Transverse colon (tissue), 3 donors: ENCODE results near the gene LHFPL3.

ENCODE experiments used
- POLR2A ChIP-seq: fragments of 450-650 bp; IDR thresholded peaks from one replicate; pipeline ENCODE4 v1.6.1; 2016; ENCODE audit warnings: antibody characterized with exemption, mild to moderate bottlenecking, moderate library complexity
- TF ChIP-seq, protein P1 (sequence below), 5 experiments: fragments of 200-600 bp in 3 of 5; fragments of 450-650 bp in 2 of 5; sonication (generic) in 3 of 5; IDR thresholded peaks; 1 replicate in 2 of 5; 2 replicates in 3 of 5; pipeline ENCODE4 v1.5.1; 2016 to 2017; ENCODE audit warnings: antibody characterized with exemption in 5 of 5, inconsistent platforms in 3 of 5, mild to moderate bottlenecking in 2 of 5, moderate library complexity in 1 of 5

DNA sequence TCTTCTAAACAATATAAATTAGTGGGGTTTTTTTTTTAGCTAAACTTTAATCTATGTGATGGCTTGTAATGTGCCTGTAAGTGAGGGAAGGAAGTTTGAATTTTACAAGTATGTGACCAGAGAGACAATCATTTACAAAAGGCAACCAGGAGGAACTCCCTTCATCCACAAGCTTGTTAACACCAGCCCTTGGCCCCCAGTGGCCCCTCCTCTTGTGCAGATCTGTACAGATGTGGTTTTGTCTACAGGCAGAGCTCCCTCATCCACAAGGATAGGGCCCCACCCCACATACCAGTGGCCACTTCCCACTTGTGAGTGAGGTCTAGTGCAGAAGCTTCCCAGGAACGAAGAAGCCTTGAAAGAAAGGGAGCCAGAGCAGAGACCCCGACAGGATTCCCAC is 451.5 kb downstream of the LHFPL3 start:
- TF ChIP-seq, protein P1, sequence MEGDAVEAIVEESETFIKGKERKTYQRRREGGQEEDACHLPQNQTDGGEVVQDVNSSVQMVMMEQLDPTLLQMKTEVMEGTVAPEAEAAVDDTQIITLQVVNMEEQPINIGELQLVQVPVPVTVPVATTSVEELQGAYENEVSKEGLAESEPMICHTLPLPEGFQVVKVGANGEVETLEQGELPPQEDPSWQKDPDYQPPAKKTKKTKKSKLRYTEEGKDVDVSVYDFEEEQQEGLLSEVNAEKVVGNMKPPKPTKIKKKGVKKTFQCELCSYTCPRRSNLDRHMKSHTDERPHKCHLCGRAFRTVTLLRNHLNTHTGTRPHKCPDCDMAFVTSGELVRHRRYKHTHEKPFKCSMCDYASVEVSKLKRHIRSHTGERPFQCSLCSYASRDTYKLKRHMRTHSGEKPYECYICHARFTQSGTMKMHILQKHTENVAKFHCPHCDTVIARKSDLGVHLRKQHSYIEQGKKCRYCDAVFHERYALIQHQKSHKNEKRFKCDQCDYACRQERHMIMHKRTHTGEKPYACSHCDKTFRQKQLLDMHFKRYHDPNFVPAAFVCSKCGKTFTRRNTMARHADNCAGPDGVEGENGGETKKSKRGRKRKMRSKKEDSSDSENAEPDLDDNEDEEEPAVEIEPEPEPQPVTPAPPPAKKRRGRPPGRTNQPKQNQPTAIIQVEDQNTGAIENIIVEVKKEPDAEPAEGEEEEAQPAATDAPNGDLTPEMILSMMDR (IDR thresholded peaks at IDR 0.05): no peak
- TF ChIP-seq POLR2A: no peak
